GM19328 (cell line): Measurements from ENCODE around the gene ANKLE2.
A peak's percentile ranks its signal among the peaks of the same experiment; 100 is the strongest.

ENCODE experiments used
- ATAC-seq: cut with Tn5 transposase; IDR thresholded peaks from one replicate; pipeline ENCODE4 v1.9.1; 2021; ENCODE audit warnings: mild to moderate bottlenecking, moderate library complexity; ENCODE audit not compliant: unreplicated experiment

The ANKLE2 gene

GRCh38 chr12:132720606-132721345 is 40.9 kb downstream of the ANKLE2 start:
- ATAC-seq = no peak

GRCh38 chr12:132719954-132720324 is 41.7 kb downstream of the ANKLE2 start:
- no peak for ATAC-seq

- no peak for ATAC-seq
Measured at GRCh38 chr12:132719141-132719953, 42.3 kb downstream of the ANKLE2 start.

- no peak for ATAC-seq
Measured at GRCh38 chr12:132718644-132719043, 43.0 kb downstream of the ANKLE2 start.

- ATAC-seq = no peak
Measured at GRCh38 chr12:132717531-132718387, 43.9 kb downstream of the ANKLE2 start.

GRCh38 chr12:132717011-132717410 is 44.6 kb downstream of the ANKLE2 start:
- no peak for ATAC-seq

GRCh38 chr12:132716356-132716755 is 45.3 kb downstream of the ANKLE2 start:
- no peak for ATAC-seq

- ATAC-seq = no peak
Measured at GRCh38 chr12:132715874-132716273, 45.8 kb downstream of the ANKLE2 start.

GRCh38 chr12:132713123-132713522 is 48.5 kb downstream of the ANKLE2 start:
- ATAC-seq = no peak

- ATAC-seq = no peak
Measured at GRCh38 chr12:132711080-132711843, 50.4 kb downstream of the ANKLE2 start.

GRCh38 chr12:132710405-132711079 is 51.1 kb downstream of the ANKLE2 start, which contains the start of gene PGAM5:
Gene PGAM5, plus strand, starts transcription at chr12:132710842. Its CDS starts 35 bp downstream, at chr12:132710877.
- ATAC-seq = peak; percentile 87

- ATAC-seq = peak; percentile 26
Measured at GRCh38 chr12:132710043-132710404, 51.6 kb downstream of the ANKLE2 start.

- no peak for ATAC-seq
Measured at GRCh38 chr12:132708150-132708549, 53.5 kb downstream of the ANKLE2 start.

- no peak for ATAC-seq
Measured at GRCh38 chr12:132707241-132707640, 54.4 kb downstream of the ANKLE2 start.

GRCh38 chr12:132703641-132704040 is 58.0 kb downstream of the ANKLE2 start:
- ATAC-seq = no peak

GRCh38 chr12:132702640-132703039 is 59.0 kb downstream of the ANKLE2 start:
- no peak for ATAC-seq

GRCh38 chr12:132700212-132700822 is 61.3 kb downstream of the ANKLE2 start:
- peak; percentile 53 for ATAC-seq

- no peak for ATAC-seq
Measured at GRCh38 chr12:132698341-132698740, 63.3 kb downstream of the ANKLE2 start.

- no peak for ATAC-seq
Measured at GRCh38 chr12:132695431-132695830, 66.2 kb downstream of the ANKLE2 start.
